HepG2 (cell line): ENCODE data around the gene CYP21A2. TPM values are rescaled to one million over a fixed set of nuclear protein-coding genes. Genes with fewer than 3 reads are reported as not detected.

Experiments used
- AKNA ChIP-seq: sonication (generic); formaldehyde crosslinking; IDR thresholded peaks from 2 replicates; pipeline ENCODE4 v1.4.0; 2020; ENCODE audit warnings: missing genetic modification reagents, borderline replicate concordance
- EZH2 ChIP-seq: conservative IDR thresholded peaks from 2 replicates; pipeline ENCODE4 v1.6.1; 2012; ENCODE audit warnings: mild to moderate bottlenecking, low read depth, low read length, moderate library complexity
- FIP1L1 ChIP-seq: fragments of 200-400 bp; formaldehyde crosslinking; IDR thresholded peaks from 2 replicates; pipeline ENCODE4 v1.6.1; 2018; ENCODE audit warnings: low read depth, mild to moderate bottlenecking, low read length, moderate library complexity, borderline replicate concordance; ENCODE audit not compliant: insufficient read depth
- HDAC2 ChIP-seq: sonication (generic); formaldehyde crosslinking; IDR thresholded peaks from 2 replicates; pipeline ENCODE4 v1.4.0; 2020; ENCODE audit warnings: missing genetic modification reagents
- HOMEZ ChIP-seq: IDR thresholded peaks from 2 replicates; pipeline ENCODE4 v1.6.1; 2016; ENCODE audit warnings: low read depth
- NCOA5 ChIP-seq: sonication (generic); formaldehyde crosslinking; IDR thresholded peaks from 2 replicates; pipeline ENCODE4 v1.4.0; 2020; ENCODE audit warnings: missing genetic modification reagents
- PPARG ChIP-seq: conservative IDR thresholded peaks from 2 replicates; pipeline ENCODE4 v1.6.1; 2016; ENCODE audit warnings: missing biosample characterization, missing genetic modification reagents
- SNAI1 ChIP-seq: sonication (generic); formaldehyde crosslinking; IDR thresholded peaks from 2 replicates; pipeline ENCODE4 v1.5.0; 2020; ENCODE audit warnings: mild to moderate bottlenecking, missing genetic modification reagents, borderline replicate concordance
- SOX5 ChIP-seq: IDR thresholded peaks from 2 replicates; pipeline ENCODE4 v1.6.1; 2016; ENCODE audit warnings: borderline replicate concordance
- TEF ChIP-seq: sonication (generic); formaldehyde crosslinking; IDR thresholded peaks from 2 replicates; pipeline ENCODE4 v1.5.0; 2020; ENCODE audit warnings: missing genetic modification reagents
- ZBED4 ChIP-seq: sonication (generic); formaldehyde crosslinking; IDR thresholded peaks from 2 replicates; pipeline ENCODE4 v1.4.0; 2020; ENCODE audit warnings: missing genetic modification reagents, borderline replicate concordance
- ZNF234 ChIP-seq: sonication (generic); formaldehyde crosslinking; conservative IDR thresholded peaks from 2 replicates; pipeline ENCODE4 v1.5.1; 2020; ENCODE audit warnings: mild to moderate bottlenecking, missing genetic modification reagents
- ZNF44 ChIP-seq: sonication (generic); formaldehyde crosslinking; IDR thresholded peaks from 2 replicates; pipeline ENCODE4 v1.5.1; 2020; ENCODE audit warnings: mild to moderate bottlenecking, missing genetic modification reagents
- polyA plus RNA-seq, 8 experiments: library from polyadenylated mRNA; depleted of rRNA in 3 of 8; stranded (reverse) in 7 of 8; unstranded in 1 of 8; fragments of >200 nt; fragmentation: Illumina TruSeq in 4 of 8; extraction: Trizol in 4 of 8; gene quantifications; 2 replicates each; pipeline versions ENCODE4 v1.2.1 to v1.2.3, GENCODE V29; 2011 to 2016; ENCODE audit warnings: low read depth in 4 of 8, missing spikeins in 1 of 8, mixed read lengths in 1 of 8; ENCODE audit not compliant: insufficient read depth in 1 of 8
- total RNA-seq, 5 experiments: library from RNA; depleted of rRNA; stranded (reverse); fragments of >200 nt; fragmentation: Illumina TruSeq; extraction: Trizol; gene quantifications; 2 replicates each; pipeline ENCODE4 v1.2.3, GENCODE V29; 2016; ENCODE audit warnings: low read depth in 1 of 5

Gene CYP21A2
- total and polyA plus RNA-seq, 2 of the 13 experiments (the other 11 are each of a cell fraction or from before 2014, with no cell fraction given): 1.5 to 6.3 TPM

- TF ChIP-seq EZH2 (no peak), HDAC2 (CRISPR knock-in tag) (peak; percentile 84), NCOA5 (no peak), AKNA (CRISPR knock-in tag) (no peak), HOMEZ (0 out of 2 replicates have a peak, but pooled peaks have one; percentile 41), PPARG (CRISPR knock-in tag) (peak; percentile 66), ZNF234 (CRISPR knock-in tag) (peak; percentile 61; the same call in 1 of the 2 replicates), SOX5 (CRISPR knock-in tag) (no peak; the same call in 1 of the 2 replicates), ZNF44 (CRISPR knock-in tag) (no peak; the same call in 1 of the 2 replicates), ZBED4 (CRISPR knock-in tag) (peak; percentile 100), SNAI1 (CRISPR knock-in tag) (no peak), TEF (CRISPR knock-in tag) (peak; percentile 45; the same call in 1 of the 2 replicates), FIP1L1 (no peak)
Observed at GRCh38 chr6:32047855-32048766, 9.9 kb downstream of the CYP21A2 start (continued).
